WTC11 (cell line): ENCODE data around the gene MYOZ1.

ENCODE experiments used
- CREB1 ChIP-seq: sonication (generic); formaldehyde crosslinking; IDR thresholded peaks from 2 replicates; pipeline ENCODE4 v1.8.0; 2023; ENCODE audit warnings: mild to moderate bottlenecking, missing genetic modification reagents
- MYBL2 ChIP-seq: sonication (generic); formaldehyde crosslinking; IDR thresholded peaks from 2 replicates; pipeline ENCODE4 v1.8.1; 2023; ENCODE audit warnings: mild to moderate bottlenecking, moderate library complexity, missing genetic modification reagents
- SOX15 ChIP-seq: fragments of 250-450 bp; sonication (Bioruptor Pico); IDR thresholded peaks from 2 replicates; pipeline ENCODE4 v1.9.0; 2021; ENCODE audit warnings: mild to moderate bottlenecking
- ZBTB21 ChIP-seq: sonication (generic); formaldehyde crosslinking; IDR thresholded peaks from 2 replicates; pipeline ENCODE4 v1.8.1; 2023; ENCODE audit warnings: mild to moderate bottlenecking, missing genetic modification reagents, borderline replicate concordance
- TF ChIP-seq, protein P1 (sequence below): fragments of 200-600 bp; IDR thresholded peaks from 2 replicates; pipeline ENCODE4 v1.8.0; 2022; ENCODE audit warnings: antibody characterized with exemption
- TF ChIP-seq, protein P2 (sequence below): sonication (generic); formaldehyde crosslinking; IDR thresholded peaks from 2 replicates; pipeline ENCODE4 v1.8.0; 2022; ENCODE audit warnings: mild to moderate bottlenecking, missing genetic modification reagents

DNA sequence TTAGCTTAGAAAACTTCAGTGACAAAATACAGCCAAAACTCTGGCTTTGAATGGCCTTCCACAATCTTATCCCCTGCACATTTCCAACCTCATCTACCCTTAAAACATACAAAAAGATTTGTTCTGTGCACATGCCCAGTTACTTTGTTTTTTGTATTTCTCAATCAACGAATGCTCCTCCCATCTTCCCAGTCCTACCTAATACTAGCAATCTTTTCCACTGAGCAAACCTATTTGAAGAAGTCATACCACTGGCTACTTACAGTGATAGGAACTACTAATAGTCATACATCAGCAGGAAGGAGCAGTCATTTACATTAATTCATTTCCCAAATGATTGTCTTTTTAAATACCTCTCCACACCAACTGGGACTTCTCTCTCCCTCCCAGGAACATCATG, 52.6 kb downstream of the MYOZ1 start:
- TF ChIP-seq CREB1 (CRISPR knock-in tag) (no peak), MYBL2 (CRISPR knock-in tag) (no peak), ZBTB21 (CRISPR knock-in tag) (no peak), SOX15 (no peak)
- TF ChIP-seq, protein P1, sequence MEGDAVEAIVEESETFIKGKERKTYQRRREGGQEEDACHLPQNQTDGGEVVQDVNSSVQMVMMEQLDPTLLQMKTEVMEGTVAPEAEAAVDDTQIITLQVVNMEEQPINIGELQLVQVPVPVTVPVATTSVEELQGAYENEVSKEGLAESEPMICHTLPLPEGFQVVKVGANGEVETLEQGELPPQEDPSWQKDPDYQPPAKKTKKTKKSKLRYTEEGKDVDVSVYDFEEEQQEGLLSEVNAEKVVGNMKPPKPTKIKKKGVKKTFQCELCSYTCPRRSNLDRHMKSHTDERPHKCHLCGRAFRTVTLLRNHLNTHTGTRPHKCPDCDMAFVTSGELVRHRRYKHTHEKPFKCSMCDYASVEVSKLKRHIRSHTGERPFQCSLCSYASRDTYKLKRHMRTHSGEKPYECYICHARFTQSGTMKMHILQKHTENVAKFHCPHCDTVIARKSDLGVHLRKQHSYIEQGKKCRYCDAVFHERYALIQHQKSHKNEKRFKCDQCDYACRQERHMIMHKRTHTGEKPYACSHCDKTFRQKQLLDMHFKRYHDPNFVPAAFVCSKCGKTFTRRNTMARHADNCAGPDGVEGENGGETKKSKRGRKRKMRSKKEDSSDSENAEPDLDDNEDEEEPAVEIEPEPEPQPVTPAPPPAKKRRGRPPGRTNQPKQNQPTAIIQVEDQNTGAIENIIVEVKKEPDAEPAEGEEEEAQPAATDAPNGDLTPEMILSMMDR: no peak
- TF ChIP-seq, protein P2, sequence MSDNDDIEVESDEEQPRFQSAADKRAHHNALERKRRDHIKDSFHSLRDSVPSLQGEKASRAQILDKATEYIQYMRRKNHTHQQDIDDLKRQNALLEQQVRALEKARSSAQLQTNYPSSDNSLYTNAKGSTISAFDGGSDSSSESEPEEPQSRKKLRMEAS (CRISPR knock-in tag): no peak
